Activated B cell treated with CpG ODN at 0.5 μM for 24 hours (primary cell): ENCODE data around the gene RAP1A. TPM values are rescaled to one million over a fixed set of nuclear protein-coding genes. Genes with fewer than 3 reads are reported as not detected.

Experiments used
- ATAC-seq: fragments of 200-7000 bp; cut with Tn5 transposase; one replicate; pipeline ENCODE4 v1.10.0; 2021; ENCODE audit warnings: low read depth, mild to moderate bottlenecking, moderate library complexity
- CTCF ChIA-PET: fragments of 350-600 bp; sonication (Branson Sonifier 250); formaldehyde crosslinking; loops from one replicate; lab custom pipeline; 2021; ENCODE audit warnings: antibody characterized with exemption; lab: Charles Lee
- POLR2A ChIA-PET: fragments of 350-600 bp; sonication (Branson Sonifier 250); formaldehyde crosslinking; loops from one replicate; lab custom pipeline; 2021; ENCODE audit warnings: antibody characterized with exemption; lab: Charles Lee
- DNase-seq: peaks from one replicate; pipeline ENCODE4 v3.0.0; 2022
- H3K27ac Mint-ChIP-seq: one replicate; pipeline ENCODE4 v1.8.0; 2020; ENCODE audit warnings: mixed read lengths
- H3K27me3 Mint-ChIP-seq: one replicate; pipeline ENCODE4 v1.8.0; 2021; ENCODE audit warnings: mixed read lengths
- H3K36me3 Mint-ChIP-seq: one replicate; pipeline ENCODE4 v1.8.0; 2021; ENCODE audit warnings: low read depth, mixed read lengths
- H3K4me1 Mint-ChIP-seq: one replicate; pipeline ENCODE4 v1.8.0; 2021; ENCODE audit warnings: mixed read lengths
- H3K4me3 Mint-ChIP-seq: one replicate; pipeline ENCODE4 v1.8.0; 2020; ENCODE audit warnings: mild to moderate bottlenecking, mixed read lengths
- H3K9me3 Mint-ChIP-seq: one replicate; pipeline ENCODE4 v1.8.0; 2020; ENCODE audit warnings: mixed read lengths
- CTCF ChIP-seq: fragments of 200-600 bp; IDR thresholded peaks from one replicate; pipeline ENCODE4 v1.8.0; 2022; ENCODE audit warnings: antibody characterized with exemption, mild to moderate bottlenecking
- intact Hi-C: fragments of 100-400 bp; cut with micrococcal nuclease; formaldehyde crosslinking; loops from one replicate; pipeline ENCODE4 v1.15.1; 2024
- total RNA-seq: library from RNA; stranded (reverse); gene quantifications from 2 replicates; pipeline ENCODE4 v1.2.3, GENCODE V29; 2022

Gene RAP1A
- total RNA-seq, 1 donor from 2014 or later, result 93.8 TPM

GRCh38 chr1:111611986-111612385, 7.6 kb upstream of the RAP1A start:
- H3K36me3 Mint-ChIP-seq, result no peaks in the 10 kb centered on the region
- POLR2A ChIA-PET, result interaction anchor here (1.2 to 1.5 kb wide), 2 partner anchors 9 to 11 kb away, joined by 4 to 5 read pairs; no protein-coding TSS in a partner anchor
- H3K4me3 Mint-ChIP-seq, result no peak overlapping the region
- peaks cover 25% of the 10 kb centered on the region for H3K4me1 Mint-ChIP-seq
- intact Hi-C loops, result loop anchor here (10.0 kb wide), 1 partner anchor 737 kb away; the partner anchor contains the start of gene CD53
- CTCF ChIA-PET, result interaction anchor here (1.0 kb wide), 1 partner anchor 9 kb away, joined by 3 read pairs; no protein-coding TSS in a partner anchor
- TF ChIP-seq CTCF, result no peak
- no peak for DNase-seq
- no peak for ATAC-seq
- H3K27me3 Mint-ChIP-seq, result no peaks in the 10 kb centered on the region
- no peak overlapping the region for H3K27ac Mint-ChIP-seq
- H3K9me3 Mint-ChIP-seq, result no peaks in the 10 kb centered on the region

GRCh38 chr1:111615870-111616715, 3.5 kb upstream of the RAP1A start:
- Mint-ChIP-seq H3K27me3 (no peaks in the 10 kb centered on the region), H3K4me1 (peaks cover 53% of the 10 kb centered on the region), H3K4me3 (peak overlapping the region; percentile 70), H3K36me3 (peaks cover 5% of the 10 kb centered on the region), H3K9me3 (no peaks in the 10 kb centered on the region), H3K27ac (peak overlapping the region; percentile 95)
- POLR2A ChIA-PET, result interaction anchor here (0.5 to 7.1 kb wide), 16 partner anchors 10 to 476 kb away, joined by 3 to 159 read pairs (median 4); partner anchors contain the start of genes CEPT1 and DRAM2
- CTCF ChIA-PET, result interaction anchor here (0.6 to 1.7 kb wide), 13 partner anchors 10 to 1093 kb away, joined by 3 to 21 read pairs (median 3); no protein-coding TSS in a partner anchor
- DNase-seq, result no peak
- peak; percentile 51 for ATAC-seq
- intact Hi-C loops, result loop anchor here (1.0 to 10.0 kb wide), 5 partner anchors 12 to 741 kb away; partner anchors contain the start of genes CD53 and DDX20
- TF ChIP-seq CTCF, result no peak

- peak overlapping the region; percentile 85 for H3K27ac Mint-ChIP-seq
- peaks cover 73% of the 10 kb centered on the region for H3K4me1 Mint-ChIP-seq
- H3K9me3 Mint-ChIP-seq, result no peaks in the 10 kb centered on the region
- DNase-seq, result no peak
- H3K36me3 Mint-ChIP-seq, result peaks cover 11% of the 10 kb centered on the region
- no peaks in the 10 kb centered on the region for H3K27me3 Mint-ChIP-seq
- TF ChIP-seq CTCF, result no peak
- peak overlapping the region; percentile 56 for H3K4me3 Mint-ChIP-seq
- CTCF ChIA-PET, result no interaction called here
- no peak for ATAC-seq
- POLR2A ChIA-PET, result interaction anchor here (0.6 to 7.1 kb wide), 9 partner anchors 8 to 1232 kb away, joined by 3 to 159 read pairs (median 6); no protein-coding TSS in a partner anchor
- intact Hi-C loops, result loop anchor here (5.0 to 10.0 kb wide), 2 partner anchors 401 to 743 kb away; partner anchors contain the start of gene CD53
Observed at GRCh38 chr1:111618081-111618480, 1.5 kb upstream of the RAP1A start.

GRCh38 chr1:111618961-111619634, 491 bp upstream of the RAP1A start:
- Mint-ChIP-seq H3K36me3 (peaks cover 16% of the 10 kb centered on the region), H3K27ac (peak overlapping the region; percentile 93), H3K4me3 (peak overlapping the region; percentile 90), H3K4me1 (peaks cover 83% of the 10 kb centered on the region), H3K9me3 (no peaks in the 10 kb centered on the region), H3K27me3 (no peaks in the 10 kb centered on the region)
- ChIA-PET POLR2A (interaction anchor here (0.6 to 7.1 kb wide), 10 partner anchors 17 to 217 kb away, joined by 3 to 159 read pairs (median 11); no protein-coding TSS in a partner anchor), CTCF (interaction anchor here (1.1 to 4.1 kb wide), 3 partner anchors 13 to 111 kb away, joined by 3 to 21 read pairs (median 3); no protein-coding TSS in a partner anchor)
- intact Hi-C loops, result loop anchor here (1.0 to 10.0 kb wide), 4 partner anchors 17 to 744 kb away; partner anchors contain the start of gene CD53
- TF ChIP-seq CTCF, result no peak
- DNase-seq (no peak), ATAC-seq (peak; percentile 0)
